H9 (cell line): ENCODE data around the gene ATP2B2. TPM values are rescaled to one million over a fixed set of nuclear protein-coding genes. Genes with fewer than 3 reads are reported as not detected.

Source experiments
- DNase-seq: peaks from one replicate; pipeline ENCODE4 v3.0.0-alpha.2; 2017
- H2AFZ ChIP-seq: one replicate; pipeline ENCODE4 v1.6.1; 2013; ENCODE audit warnings: mild to moderate bottlenecking, low read length, control low read depth, moderate library complexity
- H2AK5ac ChIP-seq: 2 replicates; pipeline ENCODE4 v1.6.1; 2013; ENCODE audit warnings: low read length, control low read depth, mixed read lengths; ENCODE audit not compliant: insufficient read length
- H2BK120ac ChIP-seq: one replicate; pipeline ENCODE4 v1.6.1; 2013; ENCODE audit warnings: low read depth, mild to moderate bottlenecking, low read length, control low read depth, inconsistent platforms; ENCODE audit not compliant: poor library complexity, severe bottlenecking
- H2BK12ac ChIP-seq: 2 replicates; pipeline ENCODE4 v1.6.1; 2013; ENCODE audit warnings: low read length, control low read depth, mixed read lengths, low read depth; ENCODE audit not compliant: insufficient read length
- H2BK15ac ChIP-seq: 2 replicates; pipeline ENCODE4 v1.6.1; 2013; ENCODE audit warnings: low read depth, low read length, control low read depth
- H2BK20ac ChIP-seq: one replicate; pipeline ENCODE4 v1.6.1; 2013; ENCODE audit warnings: low read depth, mild to moderate bottlenecking, low read length, control low read depth, inconsistent platforms; ENCODE audit not compliant: poor library complexity, severe bottlenecking
- H2BK5ac ChIP-seq: 2 replicates; pipeline ENCODE4 v1.6.1; 2013; ENCODE audit warnings: low read length, control low read depth, mixed read lengths; ENCODE audit not compliant: insufficient read length
- H3K14ac ChIP-seq: 2 replicates; pipeline ENCODE4 v1.6.1; 2013; ENCODE audit warnings: low read length, control low read depth; ENCODE audit not compliant: insufficient read depth
- H3K18ac ChIP-seq: 2 replicates; pipeline ENCODE4 v1.6.1; 2013; ENCODE audit warnings: low read depth, mild to moderate bottlenecking, mixed read lengths, low read length, control low read depth; ENCODE audit not compliant: insufficient read length
- H3K23ac ChIP-seq: 2 replicates; pipeline ENCODE4 v1.6.1; 2013; ENCODE audit warnings: low read length, control low read depth, mixed read lengths, low read depth; ENCODE audit not compliant: insufficient read length
- H3K23me2 ChIP-seq: 2 replicates; pipeline ENCODE4 v1.6.1; 2013; ENCODE audit warnings: low read depth, mild to moderate bottlenecking, mixed read lengths, low read length, control low read depth; ENCODE audit not compliant: insufficient read length, poor library complexity, severe bottlenecking
- H3K27ac ChIP-seq: 2 replicates; pipeline ENCODE4 v1.5.1; 2013; ENCODE audit warnings: low read length, control low read depth, mixed read lengths, low read depth; ENCODE audit not compliant: insufficient read length
- H3K27me3 ChIP-seq: 2 replicates; pipeline ENCODE4 v1.6.1; 2013; ENCODE audit warnings: low read length, control low read depth, inconsistent platforms; ENCODE audit not compliant: insufficient read depth
- H3K4ac ChIP-seq: 2 replicates; pipeline ENCODE4 v1.6.1; 2013; ENCODE audit warnings: low read depth, mild to moderate bottlenecking, control low read depth, inconsistent platforms, low read length, moderate library complexity
- H3K4me1 ChIP-seq: 2 replicates; pipeline ENCODE4 v1.6.1; 2013; ENCODE audit warnings: low read length, control low read depth, inconsistent platforms; ENCODE audit not compliant: insufficient read depth
- H3K4me2 ChIP-seq: 2 replicates; pipeline ENCODE4 v1.6.1; 2013; ENCODE audit warnings: low read length, control low read depth, mixed read lengths; ENCODE audit not compliant: insufficient read length, insufficient read depth
- H3K56ac ChIP-seq: 2 replicates; pipeline ENCODE4 v1.6.1; 2013; ENCODE audit warnings: low read depth, mild to moderate bottlenecking, mixed read lengths, low read length, control low read depth; ENCODE audit not compliant: insufficient read length
- H3K79me1 ChIP-seq: 2 replicates; pipeline ENCODE4 v1.6.1; 2013; ENCODE audit warnings: low read depth, mild to moderate bottlenecking, moderate library complexity, low read length, control low read depth, inconsistent platforms; ENCODE audit not compliant: insufficient read depth, poor library complexity, severe bottlenecking
- H3K79me2 ChIP-seq: 2 replicates; pipeline ENCODE4 v1.6.1; 2013; ENCODE audit warnings: low read length, control low read depth, inconsistent platforms; ENCODE audit not compliant: insufficient read depth
- H3K9ac ChIP-seq: 2 replicates; pipeline ENCODE4 v1.6.1; 2013; ENCODE audit warnings: low read length, control low read depth, mixed read lengths; ENCODE audit not compliant: insufficient read length; ENCODE audit errors: extremely low read depth
- H3K9me3 ChIP-seq: one replicate; pipeline ENCODE4 v1.6.1; 2013; ENCODE audit warnings: low read depth, low read length, inconsistent platforms; ENCODE audit not compliant: control insufficient read depth
- H3T11ph ChIP-seq: one replicate; pipeline ENCODE4 v1.6.1; 2013; ENCODE audit warnings: mild to moderate bottlenecking, low read length, control low read depth, inconsistent platforms
- H4K20me1 ChIP-seq: one replicate; pipeline ENCODE4 v1.6.1; 2013; ENCODE audit not compliant: control insufficient read depth, insufficient read length, insufficient read depth
- H4K5ac ChIP-seq: 2 replicates; pipeline ENCODE4 v1.6.1; 2013; ENCODE audit warnings: low read depth, mild to moderate bottlenecking, mixed read lengths, low read length, control low read depth; ENCODE audit not compliant: insufficient read length
- H4K8ac ChIP-seq: replicated peaks from 2 replicates; pipeline ENCODE4 v1.6.1; 2013; ENCODE audit warnings: low read length, control low read depth, mixed read lengths, low read depth; ENCODE audit not compliant: insufficient read length
- H4K91ac ChIP-seq: 2 replicates; pipeline ENCODE4 v1.6.1; 2013; ENCODE audit warnings: low read depth, mild to moderate bottlenecking, moderate library complexity, mixed read lengths, low read length, control low read depth; ENCODE audit not compliant: insufficient read length
- H3K27ac Mint-ChIP-seq, 3 experiments: 2 replicates in 2 of 3; 3 replicates in 1 of 3; pipeline ENCODE4 v1.8.0; 2020 to 2021; ENCODE audit warnings: mixed read lengths in 3 of 3, mild to moderate bottlenecking in 1 of 3, moderate library complexity in 1 of 3
- H3K27me3 Mint-ChIP-seq: 2 replicates; pipeline ENCODE4 v1.8.0; 2021; ENCODE audit warnings: low read depth, mild to moderate bottlenecking, moderate library complexity, mixed read lengths
- H3K36me3 Mint-ChIP-seq, 3 experiments: 2 replicates in 2 of 3; 3 replicates in 1 of 3; pipeline ENCODE4 v1.8.0; 2020 to 2021; ENCODE audit warnings: low read depth in 3 of 3, mixed read lengths in 3 of 3; ENCODE audit not compliant: insufficient read depth in 1 of 3
- H3K4me1 Mint-ChIP-seq, 2 experiments: 2 replicates each; pipeline ENCODE4 v1.8.0; 2020; ENCODE audit warnings: mixed read lengths in 2 of 2
- H3K4me3 Mint-ChIP-seq, 2 experiments: 2 replicates in 1 of 2; 3 replicates in 1 of 2; pipeline ENCODE4 v1.8.0; 2020 to 2021; ENCODE audit warnings: mild to moderate bottlenecking in 2 of 2, mixed read lengths in 2 of 2, moderate library complexity in 1 of 2
- H3K9me3 Mint-ChIP-seq, 2 experiments: 2 replicates in 1 of 2; 3 replicates in 1 of 2; pipeline ENCODE4 v1.8.0; 2020; ENCODE audit warnings: mild to moderate bottlenecking in 2 of 2, mixed read lengths in 2 of 2, moderate library complexity in 1 of 2
- WGBS: extraction: QIAGEN DNeasy Blood & Tissue Kit; methylation state at CpG from one replicate; pipeline ENCODE4 v1.1.7; 2013; ENCODE audit warnings: missing lambda C conversion rate, low lambda C conversion rate, mixed read lengths; ENCODE audit not compliant: insufficient read length; ENCODE audit errors: extremely low coverage; 5-methylcytosine and 5-hydroxymethylcytosine counted together
- total RNA-seq: library from RNA; stranded (reverse); gene quantifications from 2 replicates; pipeline ENCODE4 v1.2.1, GENCODE V29; 2021
- TF ChIP-seq, protein P1 (sequence below): fragments of 200-600 bp; sonication (generic); conservative IDR thresholded peaks from 3 replicates; pipeline ENCODE4 v1.8.0; 2021; ENCODE audit warnings: antibody characterized with exemption, mild to moderate bottlenecking

Gene ATP2B2
- total RNA-seq, 1 experiment from 2014 or later, result 0.33 TPM

DNA sequence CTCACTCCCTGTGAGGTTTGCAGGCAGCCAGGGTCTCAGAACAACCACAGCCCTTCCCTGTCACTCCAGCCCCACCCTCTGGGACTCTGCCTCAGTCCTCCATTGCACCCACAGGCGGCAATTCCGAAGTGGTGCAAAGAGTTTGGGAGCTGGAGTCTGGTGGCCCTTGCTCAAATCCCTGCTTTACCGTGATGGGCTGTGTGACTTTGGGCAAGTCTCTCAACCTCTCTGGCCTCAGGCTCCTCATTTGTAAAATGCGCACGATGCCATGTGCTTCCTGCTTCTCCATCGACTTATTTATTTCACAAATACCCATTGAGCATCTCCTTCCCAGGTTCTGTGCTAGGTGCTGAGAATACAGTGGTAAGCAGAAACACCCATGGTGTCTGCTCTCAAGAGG lies 7.3 kb upstream of the ATP2B2 start:
- Histone ChIP-seq H3K4ac (no peak overlapping the region), H3K18ac (no peak overlapping the region), H3K27me3 (no peaks in the 10 kb centered on the region), H3K27ac (no peak overlapping the region), H3T11ph (no peak overlapping the region), H3K4me1 (no peaks in the 10 kb centered on the region; the same call in 1 of the 2 replicates), H3K56ac (no peak overlapping the region), H4K91ac (no peak overlapping the region), H3K79me1 (no peaks in the 10 kb centered on the region), H2AFZ (no peak overlapping the region), H2AK5ac (no peak overlapping the region), H3K9ac (no peak overlapping the region), H2BK20ac (no peak overlapping the region), H3K23ac (no peak overlapping the region), H2BK120ac (no peak overlapping the region), H3K9me3 (no peaks in the 10 kb centered on the region), H2BK12ac (no peak overlapping the region), H3K79me2 (no peaks in the 10 kb centered on the region), H4K5ac (no peak overlapping the region), H3K14ac (no peak overlapping the region), H4K8ac (no peak overlapping the region), H3K23me2 (no peaks in the 10 kb centered on the region), H3K4me2 (no peak overlapping the region), H4K20me1 (no peaks in the 10 kb centered on the region), H2BK5ac (no peak overlapping the region), H2BK15ac (no peak overlapping the region)
- H3K9me3 Mint-ChIP-seq, result no peaks in the 10 kb centered on the region
- TF ChIP-seq, protein P1, sequence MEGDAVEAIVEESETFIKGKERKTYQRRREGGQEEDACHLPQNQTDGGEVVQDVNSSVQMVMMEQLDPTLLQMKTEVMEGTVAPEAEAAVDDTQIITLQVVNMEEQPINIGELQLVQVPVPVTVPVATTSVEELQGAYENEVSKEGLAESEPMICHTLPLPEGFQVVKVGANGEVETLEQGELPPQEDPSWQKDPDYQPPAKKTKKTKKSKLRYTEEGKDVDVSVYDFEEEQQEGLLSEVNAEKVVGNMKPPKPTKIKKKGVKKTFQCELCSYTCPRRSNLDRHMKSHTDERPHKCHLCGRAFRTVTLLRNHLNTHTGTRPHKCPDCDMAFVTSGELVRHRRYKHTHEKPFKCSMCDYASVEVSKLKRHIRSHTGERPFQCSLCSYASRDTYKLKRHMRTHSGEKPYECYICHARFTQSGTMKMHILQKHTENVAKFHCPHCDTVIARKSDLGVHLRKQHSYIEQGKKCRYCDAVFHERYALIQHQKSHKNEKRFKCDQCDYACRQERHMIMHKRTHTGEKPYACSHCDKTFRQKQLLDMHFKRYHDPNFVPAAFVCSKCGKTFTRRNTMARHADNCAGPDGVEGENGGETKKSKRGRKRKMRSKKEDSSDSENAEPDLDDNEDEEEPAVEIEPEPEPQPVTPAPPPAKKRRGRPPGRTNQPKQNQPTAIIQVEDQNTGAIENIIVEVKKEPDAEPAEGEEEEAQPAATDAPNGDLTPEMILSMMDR, result no peak
- no peaks in the 10 kb centered on the region for H3K36me3 Mint-ChIP-seq
- peaks cover 2% of the 10 kb centered on the region for H3K27me3 Mint-ChIP-seq
- no peak overlapping the region for H3K27ac Mint-ChIP-seq
- no CpG with 5 or more reads among the region's 6 CpGs for WGBS
- DNase-seq, result no peak
- H3K4me3 Mint-ChIP-seq, result no peak overlapping the region
- H3K4me1 Mint-ChIP-seq, result peaks cover 8 to 18% of the 10 kb centered on the region in 2 experiments
